ENCODE measurements around the gene C18orf63. TPM values are rescaled to one million over a fixed set of nuclear protein-coding genes. Genes with fewer than 3 reads are reported as not detected.
A peak's percentile ranks its signal among the peaks of the same experiment; 100 is the strongest.

The C18orf63 gene
- total RNA-seq, 2 experiments from 2014 or later: not detected

DNA sequence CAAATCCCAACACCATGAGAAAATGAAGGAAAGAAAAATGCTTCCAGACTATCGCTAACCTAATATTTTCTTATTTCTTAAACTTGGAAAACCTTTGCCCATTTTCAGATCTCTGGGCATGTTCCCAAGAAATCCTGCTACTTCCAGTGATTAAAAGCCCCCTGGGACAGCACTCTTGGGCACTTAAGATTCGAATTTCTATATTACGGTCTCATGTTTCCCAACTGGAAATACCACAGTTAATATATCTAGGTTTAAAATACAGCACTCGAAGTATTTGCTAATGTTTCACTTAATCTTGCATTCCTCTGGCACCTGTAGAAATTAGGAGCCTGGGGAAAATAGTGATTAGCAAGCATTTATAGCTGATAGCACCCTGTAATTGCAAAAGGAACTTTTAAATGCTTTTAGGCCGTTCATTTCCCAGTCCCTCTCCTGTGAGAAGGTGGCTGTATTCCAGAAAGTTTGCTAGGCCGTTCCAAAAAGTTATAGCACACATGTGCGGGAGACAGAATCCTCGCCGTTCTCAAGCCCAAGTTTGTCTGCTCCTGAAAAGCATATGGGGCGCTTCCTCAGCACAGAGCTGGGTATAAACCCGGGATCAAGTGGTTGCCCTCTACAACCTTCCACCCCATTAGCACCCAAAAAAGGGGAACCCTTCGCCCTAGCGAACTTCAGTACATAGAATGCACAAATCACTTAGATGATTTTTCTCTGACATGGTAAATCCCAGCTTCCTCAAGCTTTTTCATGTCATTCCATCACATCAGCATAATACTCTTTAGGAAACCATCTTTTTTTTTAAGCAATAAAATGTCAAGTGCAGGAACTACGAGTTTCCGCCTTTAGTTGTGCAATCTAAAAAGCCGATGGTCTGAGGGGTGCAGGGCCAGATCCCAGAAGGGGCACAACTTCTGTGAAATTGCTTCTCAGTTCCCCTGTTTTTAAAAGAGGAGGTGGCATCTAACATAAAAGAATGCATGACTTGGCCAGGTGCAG lies 80.8 kb downstream of the C18orf63 start:
- H3K9me3 Mint-ChIP-seq: no peaks in the 10 kb centered on the region
- POLR2A ChIA-PET: no interaction called here
- no peaks in the 10 kb centered on the region for H3K36me3 Mint-ChIP-seq (ENCODE audit: low read depth)
- CTCF ChIA-PET: no interaction called here
- no peak for DNase-seq
- H3K4me3 Mint-ChIP-seq: no peak overlapping the region
- H3K27me3 Mint-ChIP-seq: peaks cover 24% of the 10 kb centered on the region
- no peaks in the 10 kb centered on the region for H3K4me1 Mint-ChIP-seq
- no peak overlapping the region for H3K27ac Mint-ChIP-seq

- no peak for DNase-seq
- Mint-ChIP-seq H3K9me3 (no peaks in the 10 kb centered on the region), H3K36me3 (ENCODE audit: low read depth) (no peaks in the 10 kb centered on the region), H3K4me3 (no peak overlapping the region), H3K27ac (no peak overlapping the region), H3K4me1 (no peaks in the 10 kb centered on the region), H3K27me3 (peaks cover 19% of the 10 kb centered on the region)
- ChIA-PET POLR2A (no interaction called here), CTCF (no interaction called here)
Measured at GRCh38 chr18:74397572-74397971, 81.9 kb downstream of the C18orf63 start.

GRCh38 chr18:74399091-74399887 lies 83.7 kb downstream of the C18orf63 start:
- H3K27me3 Mint-ChIP-seq: peaks cover 9% of the 10 kb centered on the region
- CTCF ChIA-PET: interaction anchor here (1.7 kb wide), 1 partner anchor 94 kb away, joined by 4 read pairs; no protein-coding TSS in a partner anchor

DNA sequence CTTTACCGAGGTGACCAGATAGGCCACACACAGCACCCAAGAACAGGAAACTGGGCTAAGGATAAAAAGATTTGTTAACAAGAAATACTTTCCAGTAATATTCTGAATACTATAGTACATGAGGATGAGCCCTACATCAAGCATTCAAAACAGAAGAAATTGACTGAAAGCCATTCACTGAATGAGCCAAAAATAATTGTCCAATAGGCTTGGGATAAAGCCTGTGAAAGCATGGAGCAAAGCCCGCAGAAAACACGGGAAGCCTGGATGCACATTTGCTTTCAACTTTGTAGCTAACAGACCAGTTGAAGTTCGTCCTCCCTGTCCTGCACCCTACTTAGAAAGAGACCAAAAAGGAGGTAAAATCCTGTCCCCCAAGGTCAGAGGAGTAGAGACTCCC lies 85.2 kb downstream of the C18orf63 start:
- DNase-seq: no peak
- Mint-ChIP-seq H3K9me3 (no peaks in the 10 kb centered on the region), H3K27me3 (peaks cover 8% of the 10 kb centered on the region), H3K27ac (no peak overlapping the region), H3K4me1 (no peaks in the 10 kb centered on the region), H3K36me3 (ENCODE audit: low read depth) (no peaks in the 10 kb centered on the region), H3K4me3 (no peak overlapping the region)
- CTCF ChIA-PET: no interaction called here
- POLR2A ChIA-PET: interaction anchor here (1.1 kb wide), 1 partner anchor 27 kb away, joined by 3 read pairs; no protein-coding TSS in a partner anchor

More at GRCh38 chr18:74399091-74399887, 83.7 kb downstream of the C18orf63 start:
- H3K36me3 Mint-ChIP-seq (ENCODE audit: low read depth): no peaks in the 10 kb centered on the region
- H3K27ac Mint-ChIP-seq: no peak overlapping the region
- DNase-seq: no peak
- POLR2A ChIA-PET: no interaction called here
- no peak overlapping the region for H3K4me3 Mint-ChIP-seq
- no peaks in the 10 kb centered on the region for H3K9me3 Mint-ChIP-seq
- no peaks in the 10 kb centered on the region for H3K4me1 Mint-ChIP-seq

- peaks cover 8% of the 10 kb centered on the region for H3K27me3 Mint-ChIP-seq
- CTCF ChIA-PET: no interaction called here
- no peak overlapping the region for H3K27ac Mint-ChIP-seq
- DNase-seq: no peak
- POLR2A ChIA-PET: no interaction called here
- no peaks in the 10 kb centered on the region for H3K9me3 Mint-ChIP-seq
- H3K4me3 Mint-ChIP-seq: no peak overlapping the region
- no peaks in the 10 kb centered on the region for H3K36me3 Mint-ChIP-seq (ENCODE audit: low read depth)
- peaks cover 6% of the 10 kb centered on the region for H3K4me1 Mint-ChIP-seq
Measured at GRCh38 chr18:74402806-74403433, 87.3 kb downstream of the C18orf63 start.

GRCh38 chr18:74407888-74408287 lies 92.2 kb downstream of the C18orf63 start:
- H3K27ac Mint-ChIP-seq: peak overlapping the region; percentile 73
- H3K4me1 Mint-ChIP-seq: peaks cover 13% of the 10 kb centered on the region
- H3K4me3 Mint-ChIP-seq: peak overlapping the region; percentile 48
- no peaks in the 10 kb centered on the region for H3K9me3 Mint-ChIP-seq
- H3K36me3 Mint-ChIP-seq (ENCODE audit: low read depth): no peaks in the 10 kb centered on the region
- POLR2A ChIA-PET: no interaction called here
- CTCF ChIA-PET: no interaction called here
- H3K27me3 Mint-ChIP-seq: peaks cover 7% of the 10 kb centered on the region
- no peak for DNase-seq

Other genes starting within 250 kb of the C18orf63 start
- 1 to 10 TPM in 1 of 2 experiments, under 1 TPM in 1; 0.60 to 1.1 TPM for gene FBXO15, start 168.0 kb upstream of the C18orf63 start, total RNA-seq
- 10 to 100 TPM; 18.4 to 18.7 TPM for gene TIMM21, start 167.3 kb upstream of the C18orf63 start, total RNA-seq
- gene CYB5A, start 23.9 kb upstream of the C18orf63 start, total RNA-seq: 10 to 100 TPM; 20.4 to 21.9 TPM
- gene DIPK1C, start 141.5 kb downstream of the C18orf63 start, total RNA-seq: not detected
- gene CNDP2, start 180.5 kb downstream of the C18orf63 start, total RNA-seq: 100 to 1,000 TPM; 141 to 143 TPM
- not detected for gene CNDP1, start 218.7 kb downstream of the C18orf63 start, total RNA-seq